Fibroblast of villous mesenchyme (primary cell): Measurements from ENCODE around the gene ZNF326. TPM values are rescaled to one million over a fixed set of nuclear protein-coding genes. Genes with fewer than 3 reads are reported as not detected.

Experiments used
- DNase-seq: peaks from one replicate; pipeline ENCODE4 v3.0.0-alpha.2; 2010; ENCODE audit warnings: low read depth
- H3K4me3 ChIP-seq: 2 replicates; pipeline ENCODE4 v1.5.1; 2011; ENCODE audit warnings: low read depth, mild to moderate bottlenecking, low read length
- total RNA-seq: library from RNA; depleted of rRNA; stranded (reverse); fragments of >200 nt; gene quantifications from 2 replicates; pipeline ENCODE4 v1.2.3, GENCODE V29; 2012
- TF ChIP-seq, protein P1 (sequence below): IDR thresholded peaks from 2 replicates; pipeline ENCODE4 v1.5.1; 2012; ENCODE audit warnings: low read depth, mild to moderate bottlenecking, low read length; ENCODE audit not compliant: insufficient read depth

Gene ZNF326
- total RNA-seq, 1 donor: 12.1 TPM

DNA sequence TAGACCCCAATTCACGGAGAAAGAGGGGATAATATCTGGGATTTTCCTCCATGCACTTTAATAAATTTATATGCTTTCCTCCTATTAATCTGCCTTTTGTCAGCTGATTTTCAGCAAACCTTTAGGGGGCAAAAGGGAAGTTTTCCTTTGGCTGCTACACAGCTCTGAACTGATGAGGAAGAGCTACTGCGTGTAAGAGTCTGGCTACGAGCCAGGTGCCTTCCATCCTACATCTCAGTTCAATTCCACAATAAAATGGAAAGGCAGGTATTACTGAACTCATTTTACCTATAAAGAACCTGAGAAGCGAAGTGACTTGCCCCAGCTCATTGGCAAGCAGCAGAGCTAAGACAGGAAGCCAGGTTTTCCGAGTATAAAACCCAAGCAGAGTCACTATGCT is 28.3 kb upstream of the ZNF326 start:
- no peak overlapping the region for H3K4me3 ChIP-seq
- TF ChIP-seq, protein P1, sequence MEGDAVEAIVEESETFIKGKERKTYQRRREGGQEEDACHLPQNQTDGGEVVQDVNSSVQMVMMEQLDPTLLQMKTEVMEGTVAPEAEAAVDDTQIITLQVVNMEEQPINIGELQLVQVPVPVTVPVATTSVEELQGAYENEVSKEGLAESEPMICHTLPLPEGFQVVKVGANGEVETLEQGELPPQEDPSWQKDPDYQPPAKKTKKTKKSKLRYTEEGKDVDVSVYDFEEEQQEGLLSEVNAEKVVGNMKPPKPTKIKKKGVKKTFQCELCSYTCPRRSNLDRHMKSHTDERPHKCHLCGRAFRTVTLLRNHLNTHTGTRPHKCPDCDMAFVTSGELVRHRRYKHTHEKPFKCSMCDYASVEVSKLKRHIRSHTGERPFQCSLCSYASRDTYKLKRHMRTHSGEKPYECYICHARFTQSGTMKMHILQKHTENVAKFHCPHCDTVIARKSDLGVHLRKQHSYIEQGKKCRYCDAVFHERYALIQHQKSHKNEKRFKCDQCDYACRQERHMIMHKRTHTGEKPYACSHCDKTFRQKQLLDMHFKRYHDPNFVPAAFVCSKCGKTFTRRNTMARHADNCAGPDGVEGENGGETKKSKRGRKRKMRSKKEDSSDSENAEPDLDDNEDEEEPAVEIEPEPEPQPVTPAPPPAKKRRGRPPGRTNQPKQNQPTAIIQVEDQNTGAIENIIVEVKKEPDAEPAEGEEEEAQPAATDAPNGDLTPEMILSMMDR: no peak
- no peak for DNase-seq

DNA sequence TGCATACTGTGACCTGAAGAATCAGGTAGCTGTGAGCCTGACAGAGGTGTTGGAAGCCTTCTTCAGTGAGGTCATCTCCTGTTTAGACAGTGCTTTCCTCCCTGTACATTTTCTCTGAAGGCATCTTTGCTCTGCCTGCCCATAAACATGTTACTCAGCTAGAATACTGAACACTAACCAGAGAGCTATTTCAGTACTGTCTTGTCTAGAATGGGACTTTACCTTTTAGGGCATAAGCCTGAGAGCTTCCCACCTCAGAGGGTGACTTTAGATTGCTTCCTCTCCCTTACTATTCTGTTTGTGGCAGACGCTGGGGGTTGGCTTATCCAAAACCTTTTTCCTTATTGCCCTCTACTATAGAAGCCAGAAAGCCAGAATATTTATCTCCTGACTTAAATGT is 23.3 kb upstream of the ZNF326 start:
- no peak for DNase-seq
- TF ChIP-seq, protein P1: no peak
- no peak overlapping the region for H3K4me3 ChIP-seq

DNA sequence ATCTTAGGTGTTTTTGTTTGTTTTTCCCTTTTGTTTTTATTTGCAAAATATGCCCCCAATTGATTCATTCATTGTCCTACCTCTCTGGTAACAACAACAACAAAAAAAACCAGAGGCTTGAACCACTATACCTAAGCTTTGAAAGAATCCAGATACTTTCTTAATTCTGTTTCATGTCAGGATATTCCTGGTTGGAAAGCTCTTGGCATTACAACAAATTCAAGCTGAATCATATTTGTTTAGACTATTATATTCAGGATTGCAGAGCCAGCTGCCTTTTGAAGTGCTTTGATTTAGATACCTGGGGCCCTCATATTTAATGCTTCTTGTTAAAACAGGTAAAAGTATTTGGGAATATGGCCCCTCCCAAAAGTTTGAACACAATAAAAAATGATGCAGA is 22.9 kb upstream of the ZNF326 start:
- TF ChIP-seq, protein P1: no peak
- no peak overlapping the region for H3K4me3 ChIP-seq
- DNase-seq: no peak

- TF ChIP-seq, protein P1: no peak
- DNase-seq: no peak
- no peak overlapping the region for H3K4me3 ChIP-seq
Measured at GRCh38 chr1:89973471-89974127, 21.3 kb upstream of the ZNF326 start.

DNA sequence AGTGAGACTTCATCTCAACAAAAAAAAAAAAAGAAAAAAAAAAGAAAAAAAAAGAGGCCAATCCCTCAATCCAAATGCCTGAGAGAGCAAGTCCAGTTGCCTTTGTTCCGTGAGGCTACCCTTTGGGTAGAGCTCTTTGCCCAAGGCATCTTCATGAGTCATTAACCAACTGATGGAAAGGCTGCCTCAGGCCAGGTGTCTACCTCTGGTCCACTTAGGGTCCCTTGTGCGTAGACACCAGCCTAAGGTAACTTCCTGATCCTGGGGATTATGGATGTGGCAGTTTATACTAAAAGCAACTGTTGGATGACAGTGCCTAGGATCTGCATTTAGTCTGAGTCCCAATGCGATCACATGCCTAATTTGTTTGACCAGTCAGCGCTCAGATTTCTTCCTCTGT is 20.7 kb upstream of the ZNF326 start:
- no peak overlapping the region for H3K4me3 ChIP-seq
- DNase-seq: no peak
- TF ChIP-seq, protein P1: no peak

DNA sequence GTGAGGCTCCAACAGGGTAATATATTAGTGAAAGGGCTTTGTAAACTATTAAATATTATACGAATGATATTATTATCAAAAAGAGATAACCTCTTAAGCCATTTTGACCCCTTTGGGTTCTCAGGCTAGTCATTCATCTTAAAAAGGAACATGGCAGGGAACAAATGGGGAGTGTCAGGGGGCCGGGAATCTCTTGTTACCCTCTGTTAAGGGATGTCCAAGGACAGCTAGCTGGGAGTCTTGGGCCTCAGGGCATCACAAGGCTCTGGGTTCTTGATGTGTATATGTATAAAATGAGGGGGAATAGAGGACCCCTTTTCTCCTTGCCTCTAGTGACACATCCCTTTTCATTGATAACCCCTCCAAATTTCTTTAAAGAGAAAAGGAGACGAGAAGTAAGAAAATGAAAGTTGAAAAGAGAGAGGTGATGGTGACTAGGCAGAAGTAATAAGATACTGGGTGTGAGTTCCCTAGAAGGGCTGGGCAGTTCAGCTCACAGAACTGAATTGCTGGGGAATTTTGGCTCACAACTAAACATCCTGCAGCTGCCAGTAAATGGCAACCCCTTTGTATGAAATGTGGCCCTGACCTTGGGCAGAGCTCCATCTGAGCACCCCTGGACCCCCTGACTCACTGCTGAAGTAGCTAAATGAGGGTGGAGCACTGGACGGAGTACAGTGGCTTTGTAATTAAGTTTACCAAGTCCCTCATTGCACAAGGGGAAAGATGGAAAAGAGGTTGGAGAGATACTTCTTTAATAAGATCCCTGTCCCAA is 20.0 kb upstream of the ZNF326 start:
- TF ChIP-seq, protein P1: no peak
- peak; percentile 64 for DNase-seq
- H3K4me3 ChIP-seq: no peak overlapping the region
